Upper lobe of left lung (tissue), 4 donors: ENCODE data around the gene TMEM100.

Experiments used
- CTCF ChIP-seq, 6 experiments: fragments of 450-650 bp in 4 of 6; fragments of 200-600 bp in 2 of 6; sonication (generic) in 2 of 6; IDR thresholded peaks; one replicate each; pipeline ENCODE4 v1.5.1; 2016 to 2019; ENCODE audit warnings: antibody characterized with exemption in 6 of 6
- EP300 ChIP-seq, 4 donors: sonication (generic); formaldehyde crosslinking; IDR thresholded peaks; one replicate each; pipeline ENCODE4 v1.5.1; 2017; ENCODE audit warnings: antibody characterized with exemption in 4 of 4, control low read depth in 2 of 4
- POLR2A ChIP-seq, 4 donors: fragments of 450-650 bp; IDR thresholded peaks; one replicate each; pipeline ENCODE4 v1.5.1; 2016 to 2017; ENCODE audit warnings: antibody characterized with exemption in 4 of 4, mild to moderate bottlenecking in 2 of 4
- POLR2AphosphoS5 ChIP-seq, 2 donors: sonication (generic); formaldehyde crosslinking; IDR thresholded peaks; one replicate each; pipeline ENCODE4 v1.5.1; 2017; ENCODE audit warnings: antibody characterized with exemption in 2 of 2

GRCh38 chr17:55763856-55764255, 41.2 kb upstream of the TMEM100 start:
- TF ChIP-seq CTCF (IDR thresholded peaks at IDR 0.05) (no peak), POLR2A (IDR thresholded peaks at IDR 0.05) (no peak), POLR2AphosphoS5 (IDR thresholded peaks at IDR 0.05) (peak; percentile 63 to 69), EP300 (IDR thresholded peaks at IDR 0.05) (peak in 2 of 4 donors; percentile 91 to 92)
